Keratinocyte (primary cell): Measurements from ENCODE around the gene AKNA.

Source experiments
- EZH2 ChIP-seq: IDR thresholded peaks from one replicate; pipeline ENCODE4 v1.6.1; 2012; ENCODE audit warnings: inconsistent platforms, mild to moderate bottlenecking, low read length, moderate library complexity
- TF ChIP-seq, protein P1 (sequence below), 3 experiments: IDR thresholded peaks in 1 of 3; conservative IDR thresholded peaks in 1 of 3; optimal IDR thresholded peaks in 1 of 3; 2 replicates in 2 of 3; 3 replicates in 1 of 3; pipeline versions ENCODE3 to v1.5.1; 2011; ENCODE audit warnings: low read length in 3 of 3, mild to moderate bottlenecking in 3 of 3, moderate library complexity in 2 of 3, control low read depth in 1 of 3, inconsistent platforms in 1 of 3; ENCODE audit not compliant: insufficient read depth in 2 of 3; ENCODE audit errors: extremely low read depth in 1 of 3

DNA sequence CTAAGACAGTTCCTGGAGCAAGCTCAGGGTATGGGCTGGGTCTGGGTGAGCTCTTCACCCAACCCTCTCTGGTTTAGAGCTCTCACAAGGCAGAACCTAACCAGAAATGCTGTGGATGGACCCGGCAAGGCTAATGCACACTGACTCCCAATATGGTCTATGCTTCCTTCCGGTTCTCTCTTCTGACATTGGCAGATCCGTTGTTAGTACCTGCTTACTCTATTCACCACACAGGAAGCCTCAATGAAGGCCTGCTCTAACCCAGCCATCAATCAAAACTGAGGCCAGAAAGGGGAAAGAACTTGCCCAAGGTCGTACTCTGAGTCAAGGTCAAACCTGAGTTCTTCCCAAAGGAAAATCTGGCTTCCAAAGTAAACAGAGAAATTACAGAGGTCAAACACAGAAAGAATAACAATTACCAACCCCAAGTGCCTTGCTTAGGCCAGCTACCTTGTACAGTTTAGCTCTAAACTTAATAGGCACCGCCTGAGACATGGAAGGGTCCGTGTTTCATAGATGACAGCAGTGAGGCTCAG, 46.0 kb upstream of the AKNA start:
- TF ChIP-seq, protein P1, sequence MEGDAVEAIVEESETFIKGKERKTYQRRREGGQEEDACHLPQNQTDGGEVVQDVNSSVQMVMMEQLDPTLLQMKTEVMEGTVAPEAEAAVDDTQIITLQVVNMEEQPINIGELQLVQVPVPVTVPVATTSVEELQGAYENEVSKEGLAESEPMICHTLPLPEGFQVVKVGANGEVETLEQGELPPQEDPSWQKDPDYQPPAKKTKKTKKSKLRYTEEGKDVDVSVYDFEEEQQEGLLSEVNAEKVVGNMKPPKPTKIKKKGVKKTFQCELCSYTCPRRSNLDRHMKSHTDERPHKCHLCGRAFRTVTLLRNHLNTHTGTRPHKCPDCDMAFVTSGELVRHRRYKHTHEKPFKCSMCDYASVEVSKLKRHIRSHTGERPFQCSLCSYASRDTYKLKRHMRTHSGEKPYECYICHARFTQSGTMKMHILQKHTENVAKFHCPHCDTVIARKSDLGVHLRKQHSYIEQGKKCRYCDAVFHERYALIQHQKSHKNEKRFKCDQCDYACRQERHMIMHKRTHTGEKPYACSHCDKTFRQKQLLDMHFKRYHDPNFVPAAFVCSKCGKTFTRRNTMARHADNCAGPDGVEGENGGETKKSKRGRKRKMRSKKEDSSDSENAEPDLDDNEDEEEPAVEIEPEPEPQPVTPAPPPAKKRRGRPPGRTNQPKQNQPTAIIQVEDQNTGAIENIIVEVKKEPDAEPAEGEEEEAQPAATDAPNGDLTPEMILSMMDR (optimal IDR thresholded peaks at IDR 0.05 in 1 of 3, IDR thresholded peaks at IDR 0.05 in 1 of 3, conservative IDR thresholded peaks at IDR 0.05 in 1 of 3; ENCODE audit: extremely low read depth in 1 of 3, insufficient read depth in 2 of 3, low read length in 3 of 3): no peak
- no peak for TF ChIP-seq EZH2
